Thoracic aorta (tissue), 2 donors: ENCODE data around the gene FOXQ1. TPM values are rescaled to one million over a fixed set of nuclear protein-coding genes. Genes with fewer than 3 reads are reported as not detected.
"Not testable (repeated sequence)": the region's sequence is repeated elsewhere in the genome, so short reads cannot be mapped to it uniquely, and the experiment has no call there.

Experiments used
- ATAC-seq: fragments of 150-250 bp; one replicate; pipeline ENCODE4 v1.8.0; 2017; ENCODE audit warnings: low read depth; ENCODE audit not compliant: insufficient number of reproducible peaks, low FRiP score
- DNase-seq: peaks from one replicate; pipeline ENCODE4 v3.0.0-alpha.2; 2020; ENCODE audit warnings: low spot score
- H3K27ac ChIP-seq, 2 donors: fragments of 200-600 bp; sonication (generic); 1 replicate in 1 of 2; 2 replicates in 1 of 2; pipeline ENCODE4 v1.5.1; 2016; ENCODE audit warnings: mild to moderate bottlenecking in 2 of 2, moderate library complexity in 2 of 2
- H3K27me3 ChIP-seq: fragments of 200-600 bp; sonication (generic); replicated peaks from 2 replicates; pipeline ENCODE4 v1.6.0; 2016; ENCODE audit warnings: mild to moderate bottlenecking; ENCODE audit not compliant: insufficient read depth
- H3K36me3 ChIP-seq: fragments of 200-600 bp; sonication (generic); one replicate; pipeline ENCODE4 v1.5.1; 2016
- H3K4me1 ChIP-seq, 2 donors: fragments of 200-600 bp; sonication (generic); 1 replicate in 1 of 2; 2 replicates in 1 of 2; pipeline versions ENCODE4 v1.5.1 to v1.6.0; 2016; ENCODE audit warnings: low read depth in 2 of 2, mild to moderate bottlenecking in 1 of 2; ENCODE audit not compliant: control insufficient read depth in 1 of 2
- H3K4me3 ChIP-seq: fragments of 200-600 bp; sonication (generic); 2 replicates; pipeline ENCODE4 v1.5.1; 2016; ENCODE audit warnings: mild to moderate bottlenecking
- H3K9me3 ChIP-seq: fragments of 200-600 bp; sonication (generic); 2 replicates; pipeline ENCODE4 v1.5.1; 2016
- total RNA-seq, 2 donors: library from RNA; depleted of rRNA; stranded (reverse); fragments of >200 nt; gene quantifications; one replicate each; pipeline versions ENCODE4 v1.1.0 to v1.2.3, GENCODE V29; 2016
- TF ChIP-seq, protein P1 (sequence below): fragments of 200-600 bp; sonication (generic); IDR thresholded peaks from one replicate; pipeline ENCODE4 v1.5.1; 2019; ENCODE audit warnings: antibody characterized with exemption

The FOXQ1 gene
- total RNA-seq, 2 donors from 2014 or later, result 5.1 TPM; not detected in 1

DNA sequence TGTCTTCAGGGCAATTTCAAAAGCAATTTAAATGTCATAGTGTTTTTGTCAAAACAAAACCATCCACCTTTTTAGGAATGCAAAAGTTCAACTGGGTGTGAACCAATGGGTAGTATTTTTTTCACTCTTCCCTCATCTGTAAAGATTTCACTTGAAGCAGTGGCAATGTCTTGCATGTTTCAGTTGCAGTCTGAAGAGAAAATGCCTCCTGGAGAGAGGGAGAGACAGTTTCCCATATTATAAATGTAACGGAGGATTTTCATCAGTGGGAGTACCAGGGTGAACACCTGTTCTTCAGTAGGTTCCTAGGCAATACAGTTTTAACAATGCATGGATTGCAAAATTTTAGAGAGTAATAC lies 3.3 kb downstream of the FOXQ1 start:
- H3K27me3 ChIP-seq, result peaks cover 7% of the 10 kb centered on the region
- H3K4me3 ChIP-seq, result no peak overlapping the region
- TF ChIP-seq, protein P1, sequence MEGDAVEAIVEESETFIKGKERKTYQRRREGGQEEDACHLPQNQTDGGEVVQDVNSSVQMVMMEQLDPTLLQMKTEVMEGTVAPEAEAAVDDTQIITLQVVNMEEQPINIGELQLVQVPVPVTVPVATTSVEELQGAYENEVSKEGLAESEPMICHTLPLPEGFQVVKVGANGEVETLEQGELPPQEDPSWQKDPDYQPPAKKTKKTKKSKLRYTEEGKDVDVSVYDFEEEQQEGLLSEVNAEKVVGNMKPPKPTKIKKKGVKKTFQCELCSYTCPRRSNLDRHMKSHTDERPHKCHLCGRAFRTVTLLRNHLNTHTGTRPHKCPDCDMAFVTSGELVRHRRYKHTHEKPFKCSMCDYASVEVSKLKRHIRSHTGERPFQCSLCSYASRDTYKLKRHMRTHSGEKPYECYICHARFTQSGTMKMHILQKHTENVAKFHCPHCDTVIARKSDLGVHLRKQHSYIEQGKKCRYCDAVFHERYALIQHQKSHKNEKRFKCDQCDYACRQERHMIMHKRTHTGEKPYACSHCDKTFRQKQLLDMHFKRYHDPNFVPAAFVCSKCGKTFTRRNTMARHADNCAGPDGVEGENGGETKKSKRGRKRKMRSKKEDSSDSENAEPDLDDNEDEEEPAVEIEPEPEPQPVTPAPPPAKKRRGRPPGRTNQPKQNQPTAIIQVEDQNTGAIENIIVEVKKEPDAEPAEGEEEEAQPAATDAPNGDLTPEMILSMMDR, result no peak
- no peak for ATAC-seq
- H3K9me3 ChIP-seq, result no peaks in the 10 kb centered on the region
- no peak for DNase-seq
- H3K36me3 ChIP-seq, result no peaks in the 10 kb centered on the region
- peaks cover 3 to 26% of the 10 kb centered on the region in 2 donors for H3K4me1 ChIP-seq
- no peak overlapping the region for H3K27ac ChIP-seq

DNA sequence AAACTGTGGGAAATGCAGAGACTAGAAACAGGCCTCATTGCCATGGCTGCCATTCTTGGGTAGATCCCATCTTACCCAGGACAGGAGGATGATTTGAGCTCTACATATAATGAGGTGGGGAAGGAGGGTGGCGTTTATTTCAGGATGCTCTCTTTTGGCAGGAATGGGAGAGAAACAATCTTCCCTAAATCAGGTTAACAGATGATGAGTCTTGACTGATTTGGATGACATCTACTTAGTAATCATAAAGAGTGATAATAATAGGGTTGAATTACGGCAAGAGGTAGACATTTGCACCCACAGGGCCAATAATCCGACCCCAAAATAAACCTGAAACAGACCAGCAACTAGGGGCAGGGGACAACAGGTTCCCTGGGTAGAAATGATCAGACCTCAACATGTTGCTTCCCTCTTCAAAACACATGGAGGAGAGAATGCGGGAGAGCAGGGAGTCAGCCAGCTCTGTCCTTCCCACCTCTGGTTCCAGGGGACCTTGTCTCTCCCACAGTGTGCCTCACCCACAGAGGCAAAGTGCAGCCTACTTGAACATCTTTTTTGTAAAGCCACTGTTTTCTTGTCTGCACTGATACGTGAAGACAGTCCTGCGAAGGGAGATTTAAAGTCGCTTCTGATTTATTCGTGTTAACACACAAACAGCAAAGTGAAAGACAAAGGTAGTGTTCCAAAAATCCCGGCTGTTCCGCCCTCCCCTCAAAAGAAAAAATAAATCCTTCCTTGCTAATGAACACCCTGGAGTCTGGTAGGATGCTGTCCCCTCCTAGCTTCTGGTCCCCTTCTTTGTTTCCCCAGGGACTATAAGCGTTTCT lies 3.9 kb downstream of the FOXQ1 start:
- DNase-seq (no peak), ATAC-seq (no peak)
- peaks cover 3 to 26% of the 10 kb centered on the region in 2 donors for H3K4me1 ChIP-seq
- no peaks in the 10 kb centered on the region for H3K9me3 ChIP-seq
- H3K36me3 ChIP-seq, result no peaks in the 10 kb centered on the region
- TF ChIP-seq, protein P1, result no peak
- H3K27me3 ChIP-seq, result peaks cover 7% of the 10 kb centered on the region
- peak overlapping the region; percentile 73 for H3K4me3 ChIP-seq
- no peak overlapping the region for H3K27ac ChIP-seq

DNA sequence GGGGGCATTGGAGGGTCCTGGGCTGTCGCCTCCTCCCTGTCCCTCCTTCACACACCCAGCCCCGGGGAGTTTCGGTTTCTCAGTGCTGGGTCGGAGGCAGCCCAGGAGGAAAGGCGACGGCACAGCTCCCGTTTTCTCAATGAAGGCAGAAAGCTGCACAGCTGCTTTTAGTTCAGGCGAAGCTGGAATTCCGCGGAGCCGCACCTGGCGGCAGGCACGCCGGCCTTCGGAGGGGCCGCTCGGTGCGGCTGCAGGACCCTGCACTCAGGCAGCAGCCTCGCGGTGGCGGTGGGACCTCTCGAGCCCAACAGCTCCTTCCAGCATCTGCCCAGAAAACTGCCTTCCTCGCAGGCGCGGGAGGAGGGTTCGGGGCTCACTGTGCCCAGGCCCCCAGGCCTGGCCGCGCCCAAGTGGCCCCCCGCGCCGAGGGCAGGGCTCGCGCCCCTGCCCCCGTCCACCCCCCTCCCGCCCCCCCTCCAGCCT lies 4.6 kb downstream of the FOXQ1 start:
- ATAC-seq (no peak), DNase-seq (no peak)
- peak overlapping the region; percentile 73 for H3K4me3 ChIP-seq
- H3K27ac ChIP-seq, result no peak overlapping the region
- TF ChIP-seq, protein P1, result no peak
- no peaks in the 10 kb centered on the region for H3K36me3 ChIP-seq
- H3K27me3 ChIP-seq, result peaks cover 7% of the 10 kb centered on the region
- peaks cover 3 to 18% of the 10 kb centered on the region in 2 donors for H3K4me1 ChIP-seq
- H3K9me3 ChIP-seq, result no peaks in the 10 kb centered on the region

DNA sequence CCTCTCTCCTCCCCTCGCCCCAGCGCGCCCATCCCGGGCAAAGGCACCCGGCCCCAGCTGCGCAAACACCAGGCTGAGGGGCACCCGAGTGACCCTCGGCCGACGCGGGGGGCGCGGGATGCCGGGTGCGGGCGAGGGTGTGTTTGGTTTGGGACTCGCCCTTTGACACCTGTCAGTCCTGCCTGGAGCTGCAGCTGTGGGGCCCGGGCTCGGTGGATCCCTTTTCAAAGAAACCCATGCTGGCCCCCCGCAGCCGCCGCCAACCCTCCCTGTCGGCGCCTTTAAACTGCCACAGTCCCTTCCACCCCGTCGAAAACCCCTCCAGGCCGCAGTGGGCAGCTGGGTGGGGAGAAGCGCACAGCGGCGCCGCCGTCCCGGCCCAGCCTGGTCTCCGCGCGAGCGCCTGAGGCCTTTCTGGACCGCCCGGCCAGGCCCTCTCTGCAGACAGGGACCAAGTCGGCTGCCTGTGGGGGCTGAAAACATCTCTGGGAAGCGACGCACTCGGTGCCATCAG lies 5.5 kb downstream of the FOXQ1 start:
- Histone ChIP-seq H3K4me3 (no peak overlapping the region), H3K27me3 (peaks cover 7% of the 10 kb centered on the region), H3K36me3 (no peaks in the 10 kb centered on the region), H3K9me3 (no peaks in the 10 kb centered on the region), H3K4me1 (peaks cover 3 to 10% of the 10 kb centered on the region in 2 donors), H3K27ac (no peak overlapping the region)
- ATAC-seq (no peak), DNase-seq (no peak)
- TF ChIP-seq, protein P1, result no peak

DNA sequence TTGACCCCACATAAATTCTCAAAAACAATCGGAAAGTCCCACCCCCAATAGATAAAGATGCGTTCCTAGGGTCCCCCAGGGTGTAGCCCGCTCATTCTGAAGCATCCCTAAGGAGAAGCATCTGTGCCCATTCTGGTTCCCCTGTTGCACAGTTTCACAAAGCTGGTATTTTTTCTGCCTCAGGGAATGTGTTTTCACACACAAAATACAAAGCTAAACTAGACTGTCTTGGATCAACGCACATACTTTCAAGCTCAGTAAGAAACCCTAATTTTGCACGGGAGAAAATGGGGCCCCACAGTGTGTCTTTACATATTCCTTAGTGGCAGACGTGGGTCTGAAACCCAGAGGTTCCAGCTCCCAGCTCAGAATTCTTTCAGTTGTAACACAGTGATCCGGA lies 6.1 kb downstream of the FOXQ1 start:
- no peak for ATAC-seq
- no peak overlapping the region for H3K27ac ChIP-seq

DNA sequence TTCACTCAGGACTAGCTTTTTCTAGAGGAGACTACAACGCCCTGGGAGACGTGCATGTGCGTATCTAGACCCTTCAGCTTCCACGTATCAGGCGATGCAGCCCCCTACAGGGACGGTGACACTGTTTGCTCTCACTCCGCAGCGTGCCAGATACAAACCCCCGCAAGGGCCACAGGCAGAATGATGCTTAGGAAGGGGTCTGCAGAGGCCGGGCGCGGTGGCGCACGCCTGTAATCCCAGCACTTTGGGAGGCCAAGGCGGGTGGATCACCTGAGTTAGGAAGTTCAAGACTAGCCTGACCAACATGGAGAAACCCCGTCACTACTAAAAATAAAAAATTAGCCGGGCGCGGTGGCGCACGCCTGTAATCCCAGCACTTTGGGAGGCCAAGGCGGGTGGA lies 6.7 kb downstream of the FOXQ1 start:
- not testable (repeated sequence) for ATAC-seq, H3K4me1 ChIP-seq, H3K4me3 ChIP-seq

More for the DNA sequence above, 6.1 kb downstream of the FOXQ1 start:
- peaks cover 3 to 6% of the 10 kb centered on the region in 2 donors for H3K4me1 ChIP-seq
- no peak for DNase-seq
- peaks cover 7% of the 10 kb centered on the region for H3K27me3 ChIP-seq
- no peaks in the 10 kb centered on the region for H3K9me3 ChIP-seq
- no peaks in the 10 kb centered on the region for H3K36me3 ChIP-seq
- TF ChIP-seq, protein P1, result no peak
- H3K4me3 ChIP-seq, result no peak overlapping the region

More for the DNA sequence above, 6.7 kb downstream of the FOXQ1 start:
- H3K27me3 ChIP-seq, H3K36me3 ChIP-seq, DNase-seq, H3K9me3 ChIP-seq, H3K27ac ChIP-seq: not testable (repeated sequence)
